NCI-H748 treated with DMSO at 0.1 percent for 48 hours (cell line): Measurements from ENCODE around the gene MTCH1.
"Not testable (repeated sequence)": the region's sequence is repeated elsewhere in the genome, so short reads cannot be mapped to it uniquely, and the experiment has no call there.

Experiments
- DNase-seq: peaks from one replicate; lab custom pipeline; 2025; lab: John Stamatoyannopoulos, UW

MTCH1 gene

GRCh38 chr6:36997811-36998722 lies 12.1 kb upstream of the MTCH1 start:
- DNase-seq: no peak

- not testable (repeated sequence) for DNase-seq
Measured at GRCh38 chr6:36990401-36990800, 4.4 kb upstream of the MTCH1 start.

DNA sequence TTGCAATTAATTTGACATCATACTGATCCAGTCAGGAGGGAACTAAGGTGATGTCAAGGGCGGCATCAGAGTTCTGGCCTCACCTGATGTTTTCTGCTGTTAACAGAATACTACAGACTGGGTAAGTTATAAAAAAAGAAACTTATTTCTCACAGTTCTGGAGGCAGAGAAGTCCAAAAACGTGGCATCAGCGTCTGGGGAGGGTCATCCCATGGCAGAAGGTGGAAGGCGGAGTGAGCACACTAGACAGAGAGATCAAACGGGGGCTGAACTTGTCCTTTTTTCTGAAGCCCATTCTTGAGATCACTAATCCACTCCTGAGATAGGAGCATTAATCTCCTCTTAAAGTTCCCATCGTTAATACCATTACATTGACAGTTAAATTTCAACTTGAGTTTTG lies 3.3 kb upstream of the MTCH1 start:
- no peak for DNase-seq

GRCh38 chr6:36986704-36987047 lies 680 bp upstream of the MTCH1 start:
- no peak for DNase-seq

GRCh38 chr6:36985417-36985807 lies 584 bp downstream of the MTCH1 start:
- no peak for DNase-seq

- DNase-seq: peak; percentile 63
Measured at GRCh38 chr6:36984581-36985416, 1.2 kb downstream of the MTCH1 start.

DNA sequence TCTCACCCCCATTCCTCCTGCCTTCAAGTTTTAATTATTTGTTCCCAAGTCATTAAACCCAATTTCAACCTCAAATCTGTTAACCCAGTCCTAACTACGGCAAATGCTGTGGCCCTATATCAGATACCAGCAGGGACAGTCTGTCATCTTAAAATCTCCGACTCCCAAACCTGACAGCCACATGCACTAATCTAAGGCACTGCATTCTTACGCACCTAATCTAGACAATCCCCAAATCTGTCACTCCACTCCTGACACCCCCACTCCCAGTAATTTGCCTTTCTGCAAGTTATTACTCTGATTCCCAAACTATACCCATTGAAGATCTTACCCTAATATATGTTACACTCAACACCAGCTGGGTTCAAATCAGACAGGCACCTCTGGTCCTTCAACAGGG lies 2.5 kb downstream of the MTCH1 start:
- no peak for DNase-seq

DNA sequence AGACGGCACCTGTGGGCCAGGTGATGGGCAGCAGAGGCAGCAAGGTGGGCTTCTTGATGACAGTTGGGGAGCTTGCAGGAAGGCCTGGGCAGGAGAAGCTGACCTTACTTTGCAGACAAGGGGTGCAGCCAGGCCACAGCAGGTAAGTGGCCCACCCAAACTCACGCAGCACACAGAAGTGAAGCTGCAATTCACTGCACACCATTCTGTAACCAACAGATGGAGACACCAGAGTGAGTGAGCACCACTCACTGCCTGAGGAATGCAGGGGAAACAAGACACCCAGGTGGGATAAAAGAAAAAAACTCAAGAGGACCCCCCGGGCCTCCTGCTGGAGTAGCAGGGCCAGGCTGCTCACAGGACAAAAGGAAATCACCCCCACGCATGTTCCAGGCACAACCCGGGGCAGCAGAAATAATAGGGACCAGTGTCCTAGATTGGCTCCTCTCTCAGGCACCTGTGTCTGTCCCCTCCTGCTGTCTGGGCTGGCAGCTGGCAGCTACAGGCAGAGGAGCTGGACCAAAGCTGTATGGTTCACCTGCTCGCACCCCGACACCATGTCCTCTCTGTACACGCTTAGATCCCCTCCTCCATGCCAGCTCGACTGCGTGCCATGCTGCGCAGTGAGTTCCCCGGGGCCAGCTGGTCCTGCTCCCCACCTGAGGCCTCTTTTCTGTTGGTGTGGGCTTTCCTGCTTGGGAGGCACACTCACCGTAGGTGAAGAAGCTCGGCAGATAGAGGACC lies 4.9 kb downstream of the MTCH1 start:
- DNase-seq: no peak

- DNase-seq: no peak
Measured at GRCh38 chr6:36980129-36980528, 5.9 kb downstream of the MTCH1 start.

DNA sequence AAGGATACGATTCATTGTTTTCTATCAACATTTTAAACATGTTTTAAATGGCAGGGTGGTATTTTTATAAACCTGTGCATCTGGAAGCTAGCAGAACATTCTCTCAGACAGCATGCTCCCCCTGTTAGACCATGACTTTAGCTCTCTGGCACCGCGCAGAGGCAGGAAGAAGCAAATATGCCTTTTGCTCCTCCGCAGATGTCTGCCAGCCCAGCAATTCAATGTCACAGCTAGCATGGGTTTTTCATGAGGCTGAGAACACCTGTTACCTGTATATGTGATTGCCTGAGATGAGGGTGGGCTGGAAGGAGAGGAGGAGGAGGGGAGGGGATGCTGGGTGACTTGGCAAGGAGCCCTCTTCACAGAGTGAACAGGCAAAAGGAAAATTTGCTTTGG lies 6.7 kb downstream of the MTCH1 start:
- DNase-seq: no peak

DNA sequence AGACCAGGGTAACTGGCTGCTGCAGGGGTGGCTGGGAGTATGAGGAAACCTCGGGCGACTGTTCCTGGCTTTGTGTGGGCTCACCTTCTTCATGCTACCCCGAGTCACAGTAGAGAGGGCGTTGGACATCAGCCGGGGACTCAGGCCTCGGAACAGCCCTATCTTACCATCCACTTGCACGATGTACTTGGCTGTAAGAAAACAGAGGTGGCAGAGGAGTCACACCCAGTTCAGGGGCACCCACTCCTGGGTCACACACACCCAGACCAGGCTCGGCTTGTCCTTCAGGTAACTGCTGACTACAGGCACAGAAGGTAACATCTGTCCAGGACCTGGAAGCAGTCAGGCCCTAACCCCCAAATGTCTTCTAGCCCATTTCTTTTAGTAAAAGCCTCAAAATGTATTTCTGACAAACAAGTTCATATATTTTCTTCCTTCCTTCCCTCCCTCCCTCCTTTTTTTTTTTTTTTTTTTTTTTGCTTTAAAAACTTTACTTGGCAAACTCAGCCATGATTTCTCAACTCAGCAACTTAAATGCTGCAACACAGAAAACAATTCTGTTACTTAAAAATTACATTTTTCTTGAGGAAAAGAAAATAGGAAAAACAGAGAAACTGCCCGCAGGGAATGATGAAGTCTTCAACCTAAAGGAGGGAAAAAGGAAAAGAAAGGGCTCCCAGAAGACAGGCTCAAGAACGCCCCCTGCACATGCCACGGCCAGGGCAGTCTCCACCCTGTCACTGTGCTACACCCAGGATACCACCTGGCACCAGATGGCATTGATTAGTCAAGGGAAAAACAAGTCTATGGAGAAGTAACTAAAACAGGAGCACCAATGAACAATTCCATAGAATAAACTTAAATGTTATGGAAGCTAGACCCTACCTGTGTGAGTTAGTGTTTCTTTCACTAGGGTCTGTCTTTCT lies 7.3 kb downstream of the MTCH1 start:
- no peak for DNase-seq

DNA sequence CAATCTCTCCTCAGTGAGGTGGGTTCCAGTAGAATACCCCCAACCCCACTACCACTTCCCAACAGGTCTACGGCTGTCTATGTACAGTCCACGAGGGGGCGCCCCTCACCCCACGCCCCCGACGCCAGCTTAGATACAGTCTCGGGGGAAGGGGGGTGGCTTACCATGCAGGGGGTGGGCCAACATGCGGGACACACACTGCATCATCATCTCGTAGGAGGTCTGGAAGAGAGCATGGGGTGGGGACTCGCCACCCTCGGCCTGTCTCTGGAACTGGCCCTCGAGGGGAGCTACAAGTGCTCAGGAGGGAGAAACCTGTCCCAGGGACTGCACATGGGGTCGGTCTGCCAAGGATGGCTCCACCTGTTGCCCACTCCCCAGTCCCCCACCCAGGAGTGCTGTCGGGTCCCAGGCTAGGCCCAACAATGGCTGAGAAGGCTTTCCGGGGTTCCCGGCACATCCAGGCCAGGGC lies 8.5 kb downstream of the MTCH1 start:
- DNase-seq: no peak

DNA sequence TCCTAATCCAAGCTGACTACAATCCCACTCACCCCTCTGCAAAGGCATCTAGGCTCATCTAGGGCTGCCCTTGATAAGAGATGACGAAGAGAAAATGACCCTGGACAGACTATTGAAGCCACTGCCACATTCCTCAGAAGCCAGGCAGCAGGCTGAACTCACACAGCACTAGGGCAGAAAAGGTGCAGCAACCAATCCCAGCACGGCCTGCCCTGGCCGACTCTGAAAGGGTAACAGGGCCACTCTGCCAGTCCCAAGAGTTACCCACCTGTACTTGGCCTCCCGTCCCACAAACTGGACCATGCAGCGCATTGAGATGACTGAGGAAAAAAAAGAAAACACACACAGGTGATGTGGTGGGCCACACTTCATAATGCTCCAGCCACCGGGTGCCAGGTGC lies 9.1 kb downstream of the MTCH1 start:
- DNase-seq: no peak

DNA sequence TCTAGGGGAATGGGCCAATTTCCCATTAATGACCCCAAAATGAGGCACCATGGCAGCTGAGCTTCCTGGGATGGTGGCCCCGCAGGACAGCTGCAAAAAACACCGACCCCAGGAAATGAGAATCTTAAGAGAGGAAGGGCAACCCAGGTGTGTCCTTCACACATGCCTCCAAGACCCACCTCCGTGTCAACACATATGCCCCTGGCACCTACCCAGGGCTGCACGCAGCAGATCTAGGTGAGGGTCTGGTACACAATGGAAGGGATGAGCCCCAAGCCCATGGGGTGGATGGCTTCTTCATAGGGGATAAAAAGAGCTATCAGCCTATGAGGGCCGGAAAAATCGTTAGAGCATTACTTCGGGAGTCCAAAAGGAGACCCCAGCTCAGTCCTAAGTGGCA lies 9.5 kb downstream of the MTCH1 start:
- no peak for DNase-seq

DNA sequence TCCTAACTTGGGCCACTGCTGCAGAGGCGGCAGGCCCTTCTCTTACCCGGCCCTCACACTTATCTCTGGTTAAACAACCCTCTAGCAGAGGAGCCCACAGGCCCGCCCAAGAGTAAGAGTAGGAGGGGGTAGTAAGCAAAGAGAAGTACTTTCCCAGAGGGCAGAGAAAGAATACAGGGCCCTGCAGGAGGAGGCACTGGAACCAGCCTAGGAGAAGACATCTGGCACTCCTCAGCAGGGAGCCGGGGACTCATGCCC lies 10.1 kb downstream of the MTCH1 start:
- no peak for DNase-seq

GRCh38 chr6:36975231-36976006 lies 10.6 kb downstream of the MTCH1 start:
- DNase-seq: no peak

DNA sequence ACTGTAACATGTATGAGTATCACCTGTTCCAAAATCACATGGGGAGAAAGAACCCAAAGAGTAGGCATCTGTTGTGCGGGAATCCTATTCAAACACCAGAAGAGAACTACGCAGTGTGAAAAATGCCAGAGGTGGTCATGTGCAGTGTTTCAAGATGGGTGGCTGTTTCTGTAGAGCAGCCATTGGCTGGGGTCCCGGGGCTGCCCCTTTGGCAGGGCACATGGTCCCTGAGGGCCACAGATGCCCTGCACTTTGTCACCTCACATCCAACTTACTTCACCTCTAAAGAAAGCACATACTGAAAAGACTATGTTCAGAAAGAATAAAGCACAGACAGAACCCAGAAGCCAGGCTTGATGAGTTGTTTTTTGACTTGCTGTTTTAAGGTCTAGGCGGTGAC lies 12.3 kb downstream of the MTCH1 start:
- DNase-seq: no peak

- no peak for DNase-seq
Measured at GRCh38 chr6:36973190-36973589, 12.8 kb downstream of the MTCH1 start.

DNA sequence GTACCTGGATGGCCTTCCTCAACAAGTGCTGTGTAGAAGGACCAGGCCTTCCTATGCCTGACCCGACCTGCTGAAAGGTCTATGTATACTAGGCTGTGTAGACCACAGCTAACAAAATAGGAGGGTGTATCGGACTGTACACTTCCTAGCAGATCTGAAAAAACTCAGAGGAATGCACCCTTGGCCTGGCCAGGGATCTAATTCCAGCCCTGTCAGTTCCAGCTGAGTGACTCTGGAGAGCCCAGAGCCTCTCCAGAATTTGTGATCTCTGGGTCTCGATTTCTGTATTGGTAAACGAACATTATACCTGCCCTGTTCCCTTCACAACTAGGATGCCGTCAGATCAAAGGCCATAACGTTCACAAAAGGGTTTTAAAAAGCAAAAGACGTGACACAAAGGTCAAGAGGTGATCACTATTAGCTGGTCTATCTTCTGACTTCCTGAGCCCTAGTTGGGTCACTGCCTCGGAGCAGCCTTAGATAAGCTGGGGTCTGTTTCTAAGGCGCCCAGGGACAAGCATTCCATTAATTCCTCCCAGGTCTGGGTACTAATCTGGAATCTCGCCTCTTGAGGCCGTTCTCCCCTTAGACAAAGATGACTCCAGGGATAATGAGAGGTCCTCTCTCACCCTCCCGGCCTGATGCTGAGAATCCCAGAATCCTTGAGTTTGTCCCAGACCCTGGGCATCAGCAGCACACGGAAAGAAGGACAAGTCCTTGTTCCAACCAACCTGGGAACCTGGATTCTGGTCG lies 13.9 kb downstream of the MTCH1 start:
- no peak for DNase-seq
